ENCODE data around the gene BSX. TPM values are rescaled to one million over a fixed set of nuclear protein-coding genes. Genes with fewer than 3 reads are reported as not detected.

BSX gene
- total and polyA plus RNA-seq, 2 of the 4 experiments (the other 2 are of a cell fraction), result not detected

DNA sequence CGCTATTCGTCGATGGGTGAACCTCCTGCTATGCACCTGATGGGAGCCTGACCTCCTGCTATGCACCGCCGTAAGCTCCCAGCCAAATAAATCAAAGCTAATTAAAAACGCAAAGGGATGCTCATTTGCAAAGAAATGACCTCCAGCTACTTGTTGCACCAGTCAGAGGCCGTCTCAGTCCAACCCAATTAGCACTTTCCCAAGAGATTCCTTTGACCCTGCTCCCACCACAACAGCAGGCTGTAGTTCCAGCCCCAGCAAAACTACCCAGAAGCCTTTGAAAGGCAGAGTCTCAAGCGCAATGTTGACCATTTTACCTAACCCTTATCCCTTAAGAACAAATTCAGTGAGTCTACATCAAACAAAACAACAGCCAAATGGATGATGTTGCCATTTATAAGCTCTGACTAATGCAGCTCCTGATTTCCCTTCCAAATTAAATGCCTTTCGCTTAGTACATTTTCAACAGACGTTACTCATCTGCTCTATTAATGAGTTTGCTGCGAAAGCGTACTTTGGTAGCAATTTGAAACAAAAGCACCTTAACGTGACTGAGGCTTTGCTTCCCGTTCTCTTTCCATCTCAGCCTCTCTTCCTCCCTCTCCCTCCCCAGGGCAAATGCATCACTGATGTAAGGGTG lies 17.2 kb upstream of the BSX start:
- Histone ChIP-seq H3K4me2 (ENCODE audit: low read depth, low read length) (no peak overlapping the region), H3K27me3 (ENCODE audit: control insufficient read depth, insufficient read depth, low read length) (peaks cover 27% of the 10 kb centered on the region), H3K27ac (ENCODE audit: insufficient read depth, low read length) (no peak overlapping the region), H2BK5ac (ENCODE audit: low read depth, low read length, poor library complexity, severe bottlenecking) (no peak overlapping the region), H3K36me3 (ENCODE audit: control insufficient read depth, insufficient read depth, low read length) (no peaks in the 10 kb centered on the region), H3K23ac (ENCODE audit: low read depth, low read length) (no peak overlapping the region), H3K4ac (ENCODE audit: low read depth, low read length) (no peak overlapping the region), H4K91ac (ENCODE audit: insufficient read depth, low read depth, low read length) (no peak overlapping the region), H3K56ac (ENCODE audit: extremely low read depth, insufficient read depth, low read length) (no peak overlapping the region), H3K9me3 (ENCODE audit: control insufficient read depth, insufficient read depth, low read length) (no peaks in the 10 kb centered on the region), H3K79me1 (ENCODE audit: low read depth in 1 of 2, low read length in 2 of 2) (no peaks in the 10 kb centered on the region), H3K4me1 (ENCODE audit: control insufficient read depth, insufficient read depth, low read length) (no peaks in the 10 kb centered on the region), H2BK15ac (ENCODE audit: low read depth, low read length) (no peak overlapping the region), H2BK120ac (ENCODE audit: low read depth, low read length) (no peak overlapping the region), H3K9ac (ENCODE audit: low read depth, low read length) (no peak overlapping the region), H2AFZ (replicated peaks; ENCODE audit: low read length, poor library complexity) (no peak overlapping the region), H4K20me1 (ENCODE audit: insufficient read depth, low read length) (no peaks in the 10 kb centered on the region), H3K9me1 (ENCODE audit: insufficient read depth, low read length) (no peaks in the 10 kb centered on the region), H2BK20ac (ENCODE audit: low read depth, low read length) (no peak overlapping the region), H2AK5ac (ENCODE audit: low read depth, low read length) (no peak overlapping the region), H3K14ac (replicated peaks; ENCODE audit: low read depth, low read length) (no peak overlapping the region), H4K8ac (ENCODE audit: low read depth in 2 of 2, low read length in 2 of 2) (no peak overlapping the region), H2AK9ac (replicated peaks; ENCODE audit: low read depth, low read length, poor library complexity) (no peak overlapping the region), H3K4me3 (ENCODE audit: insufficient read depth, low read depth, low read length) (no peak overlapping the region), H3K18ac (ENCODE audit: low read depth, low read length) (no peak overlapping the region), H4K5ac (ENCODE audit: low read depth, low read length) (no peak overlapping the region)
- TF ChIP-seq RFX5 (IDR thresholded peaks at IDR 0.05; ENCODE audit: low read depth, low read length) (no peak), POLR2A (IDR thresholded peaks at IDR 0.05; ENCODE audit: low read depth, low read length) (no peak), NFE2L2 (IDR thresholded peaks at IDR 0.05; ENCODE audit: low read depth, low read length) (no peak), MXI1 (IDR thresholded peaks at IDR 0.05; ENCODE audit: borderline replicate concordance, low read depth, low read length) (no peak), MAFK (IDR thresholded peaks at IDR 0.05; ENCODE audit: low read depth, low read length) (no peak), CEBPB (IDR thresholded peaks at IDR 0.05; ENCODE audit: low read depth, low read length) (no peak), RAD21 (IDR thresholded peaks at IDR 0.05; ENCODE audit: low read length) (no peak)
- intact Hi-C loops (cut with micrococcal nuclease) (no loop called here), dilution Hi-C loops (cut with HindIII; ENCODE audit: low sequenced_read_pairs, unreplicated experiment) (no loop called here), in situ Hi-C loops (cut with MboI; ENCODE audit: low sequenced_read_pairs) (no loop called here)
- WGBS, 2 experiments (ENCODE audit: extremely low coverage in 2 of 2, insufficient read length in 1 of 2), result 31% methylated on average over 5 of the region's 14 CpGs; no CpG with 5 or more reads in 1 of the 2 experiments
- DNase-seq (no peak), ATAC-seq (ENCODE audit: low read depth) (no peak)
- CTCF ChIA-PET, result no interaction called here
- BruUV-seq (replicated peaks), result no TSS peak
- POLR2A ChIA-PET (ENCODE audit: unreplicated experiment), result no interaction called here

All from IMR-90 (cell line).